OCI-LY7 (cell line): ENCODE results near the gene ANO10. TPM values are rescaled to one million over a fixed set of nuclear protein-coding genes. Genes with fewer than 3 reads are reported as not detected.

Experiments used
- BruUV-seq: library from RNA; stranded (reverse); fragments of 400-500 nt; replicated peaks from 2 replicates; lab custom pipeline; 2021; lab: Mats Ljungman, UMichigan
- CTCF ChIA-PET: fragments of 300-600 bp; sonication (Branson Sonifier 250); formaldehyde crosslinking; loops from one replicate; lab custom pipeline; 2022; ENCODE audit warnings: antibody characterized with exemption; ENCODE audit not compliant: unreplicated experiment; lab: Charles Lee
- POLR2A ChIA-PET: fragments of 300-600 bp; sonication (Branson Sonifier 250); formaldehyde crosslinking; loops from one replicate; lab custom pipeline; 2022; ENCODE audit warnings: antibody characterized with exemption; lab: Charles Lee
- DNase-seq: peaks from one replicate; pipeline ENCODE4 v3.0.0-alpha.2; 2015; ENCODE audit warnings: low spot score
- H2AFZ ChIP-seq: fragments of 200-600 bp; sonication (generic), shearing (Covaris generic); 2 replicates; pipeline ENCODE4 v1.6.1; 2014; ENCODE audit warnings: mild to moderate bottlenecking, antibody characterized with exemption, low read length, moderate library complexity
- H3K27ac ChIP-seq: fragments of 200-600 bp; sonication (generic); 2 replicates; pipeline ENCODE4 v1.5.1; 2014; ENCODE audit warnings: mixed run types, low read depth, mild to moderate bottlenecking, moderate library complexity, low read length, inconsistent platforms; ENCODE audit not compliant: poor library complexity, severe bottlenecking
- H3K36me3 ChIP-seq: fragments of 200-600 bp; sonication (generic); 2 replicates; pipeline ENCODE4 v1.6.1; 2014; ENCODE audit warnings: mild to moderate bottlenecking, antibody characterized with exemption, low read length, moderate library complexity, mixed read lengths; ENCODE audit not compliant: insufficient read depth
- H3K4me1 ChIP-seq: fragments of 200-600 bp; sonication (generic); 2 replicates; pipeline ENCODE4 v1.5.1; 2014; ENCODE audit warnings: mild to moderate bottlenecking, low read length; ENCODE audit not compliant: insufficient read depth, poor library complexity, severe bottlenecking
- H3K4me2 ChIP-seq: fragments of 200-600 bp; sonication (generic); 2 replicates; pipeline ENCODE4 v1.6.1; 2014; ENCODE audit warnings: mild to moderate bottlenecking, low read length
- H3K4me3 ChIP-seq: fragments of 200-600 bp; sonication (generic); 2 replicates; pipeline ENCODE4 v1.5.1; 2014; ENCODE audit warnings: mild to moderate bottlenecking, low read depth, low read length; ENCODE audit not compliant: poor library complexity, severe bottlenecking
- H3K79me2 ChIP-seq: fragments of 200-600 bp; sonication (generic); 2 replicates; pipeline ENCODE4 v1.6.1; 2016; ENCODE audit warnings: low read depth, mild to moderate bottlenecking, low read length, moderate library complexity, mixed read lengths; ENCODE audit not compliant: insufficient read depth
- H3K9me2 ChIP-seq: fragments of 200-600 bp; sonication (generic); 2 replicates; pipeline ENCODE4 v1.6.1; 2016; ENCODE audit warnings: mild to moderate bottlenecking, low read length, mixed read lengths; ENCODE audit not compliant: insufficient read depth
- H3K9me3 ChIP-seq: fragments of 200-600 bp; sonication (generic); 2 replicates; pipeline ENCODE4 v1.6.1; 2014; ENCODE audit warnings: mild to moderate bottlenecking, mixed run types, low read length, mixed read lengths
- H4K20me1 ChIP-seq: fragments of 200-600 bp; sonication (generic); 2 replicates; pipeline ENCODE4 v1.6.1; 2014; ENCODE audit warnings: mild to moderate bottlenecking, antibody characterized with exemption, low read length, moderate library complexity, mixed read lengths; ENCODE audit not compliant: insufficient read depth
- EZH2phosphoT487 ChIP-seq: fragments of 200-600 bp; sonication (generic); IDR thresholded peaks from 2 replicates; pipeline ENCODE4 v1.6.1; 2018; ENCODE audit warnings: low read depth, borderline replicate concordance, mild to moderate bottlenecking, mixed run types, antibody characterized with exemption, low read length, moderate library complexity, mixed read lengths
- intact Hi-C: fragments of 100-400 bp; cut with micrococcal nuclease; formaldehyde crosslinking; loops from one replicate; pipeline ENCODE4 v1.10.0; 2022; ENCODE audit not compliant: unreplicated experiment
- total RNA-seq, 2 experiments: library from RNA; depleted of rRNA in 1 of 2; stranded (reverse); fragments of >200 nt in 1 of 2; shearing (Covaris generic) in 1 of 2; gene quantifications; 2 replicates each; pipeline ENCODE4 v1.2.3, GENCODE V29; 2014 to 2022
- TF ChIP-seq, protein P1 (sequence below): fragments of 200-600 bp; sonication (generic); conservative IDR thresholded peaks from 2 replicates; pipeline ENCODE4 v1.5.1; 2014; ENCODE audit warnings: mild to moderate bottlenecking, antibody characterized with exemption, low read length, moderate library complexity, mixed read lengths

ANO10 gene
- total RNA-seq, 2 experiments from 2014 or later: 2.2 to 5.8 TPM

DNA sequence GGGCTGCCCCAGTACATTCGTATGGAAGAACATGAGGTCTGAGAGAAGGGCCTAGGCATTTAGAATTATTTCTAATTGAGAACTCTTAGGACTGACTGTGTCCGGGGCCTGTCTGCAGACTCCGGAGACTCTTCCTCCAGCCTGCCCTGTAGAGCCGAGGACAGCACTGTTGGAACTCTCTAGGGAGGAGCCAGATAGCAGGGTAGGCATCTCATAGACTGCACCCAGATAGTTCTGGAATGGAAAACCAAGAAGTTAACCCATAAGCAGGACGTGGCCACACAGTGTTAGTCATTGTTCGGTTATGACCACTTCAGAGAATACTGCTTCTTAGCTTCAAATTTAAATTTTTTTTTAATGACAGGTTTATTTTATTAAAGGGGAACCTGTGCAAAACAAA is 275.9 kb downstream of the ANO10 start:
- H3K4me1 ChIP-seq: no peaks in the 10 kb centered on the region
- BruUV-seq: no TSS peak
- POLR2A ChIA-PET: interaction anchor here (1.6 kb wide), 1 partner anchor 13 kb away, joined by 6 read pairs; no protein-coding TSS in a partner anchor
- H3K9me3 ChIP-seq: no peaks in the 10 kb centered on the region
- H3K4me2 ChIP-seq: no peak overlapping the region
- H3K27ac ChIP-seq: no peak overlapping the region
- no peak for TF ChIP-seq EZH2phosphoT487
- TF ChIP-seq, protein P1, sequence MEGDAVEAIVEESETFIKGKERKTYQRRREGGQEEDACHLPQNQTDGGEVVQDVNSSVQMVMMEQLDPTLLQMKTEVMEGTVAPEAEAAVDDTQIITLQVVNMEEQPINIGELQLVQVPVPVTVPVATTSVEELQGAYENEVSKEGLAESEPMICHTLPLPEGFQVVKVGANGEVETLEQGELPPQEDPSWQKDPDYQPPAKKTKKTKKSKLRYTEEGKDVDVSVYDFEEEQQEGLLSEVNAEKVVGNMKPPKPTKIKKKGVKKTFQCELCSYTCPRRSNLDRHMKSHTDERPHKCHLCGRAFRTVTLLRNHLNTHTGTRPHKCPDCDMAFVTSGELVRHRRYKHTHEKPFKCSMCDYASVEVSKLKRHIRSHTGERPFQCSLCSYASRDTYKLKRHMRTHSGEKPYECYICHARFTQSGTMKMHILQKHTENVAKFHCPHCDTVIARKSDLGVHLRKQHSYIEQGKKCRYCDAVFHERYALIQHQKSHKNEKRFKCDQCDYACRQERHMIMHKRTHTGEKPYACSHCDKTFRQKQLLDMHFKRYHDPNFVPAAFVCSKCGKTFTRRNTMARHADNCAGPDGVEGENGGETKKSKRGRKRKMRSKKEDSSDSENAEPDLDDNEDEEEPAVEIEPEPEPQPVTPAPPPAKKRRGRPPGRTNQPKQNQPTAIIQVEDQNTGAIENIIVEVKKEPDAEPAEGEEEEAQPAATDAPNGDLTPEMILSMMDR: no peak
- H3K36me3 ChIP-seq: peaks cover 78% of the 10 kb centered on the region
- CTCF ChIA-PET: no interaction called here
- no peaks in the 10 kb centered on the region for H4K20me1 ChIP-seq
- H2AFZ ChIP-seq: no peak overlapping the region
- intact Hi-C loops: no loop called here
- no peak overlapping the region for H3K4me3 ChIP-seq
- no peaks in the 10 kb centered on the region for H3K79me2 ChIP-seq
- DNase-seq: no peak
- no peaks in the 10 kb centered on the region for H3K9me2 ChIP-seq

DNA sequence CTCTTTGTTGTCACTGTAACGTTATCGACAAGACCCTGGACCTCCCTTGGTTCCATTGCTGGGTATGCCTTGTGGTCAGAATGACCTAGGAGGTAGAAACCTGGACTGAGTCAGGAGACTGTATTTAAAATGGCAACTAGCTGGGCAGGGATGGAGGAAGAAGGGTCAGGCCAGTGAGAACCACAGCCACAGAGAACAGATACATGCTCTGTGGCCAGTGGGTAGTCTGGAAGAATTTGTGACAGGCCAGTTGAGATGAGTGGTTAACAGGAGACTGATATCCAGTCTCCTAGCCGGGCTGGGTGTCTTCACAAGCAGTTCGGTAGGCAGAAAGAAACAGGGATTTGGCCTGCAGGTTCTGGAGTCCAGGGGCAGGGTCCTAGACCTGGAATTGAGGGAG is 276.6 kb downstream of the ANO10 start:
- no peak for TF ChIP-seq EZH2phosphoT487
- TF ChIP-seq, protein P1: no peak
- BruUV-seq: no TSS peak
- Histone ChIP-seq H3K4me3 (no peak overlapping the region), H4K20me1 (no peaks in the 10 kb centered on the region), H3K27ac (no peak overlapping the region), H3K9me2 (no peaks in the 10 kb centered on the region), H3K9me3 (no peaks in the 10 kb centered on the region), H3K4me1 (no peaks in the 10 kb centered on the region), H3K79me2 (no peaks in the 10 kb centered on the region), H3K36me3 (peaks cover 78% of the 10 kb centered on the region), H2AFZ (no peak overlapping the region), H3K4me2 (no peak overlapping the region)
- ChIA-PET POLR2A (interaction anchor here (1.6 kb wide), 1 partner anchor 12 kb away, joined by 6 read pairs; no protein-coding TSS in a partner anchor), CTCF (no interaction called here)
- no peak for DNase-seq
- intact Hi-C loops: no loop called here

DNA sequence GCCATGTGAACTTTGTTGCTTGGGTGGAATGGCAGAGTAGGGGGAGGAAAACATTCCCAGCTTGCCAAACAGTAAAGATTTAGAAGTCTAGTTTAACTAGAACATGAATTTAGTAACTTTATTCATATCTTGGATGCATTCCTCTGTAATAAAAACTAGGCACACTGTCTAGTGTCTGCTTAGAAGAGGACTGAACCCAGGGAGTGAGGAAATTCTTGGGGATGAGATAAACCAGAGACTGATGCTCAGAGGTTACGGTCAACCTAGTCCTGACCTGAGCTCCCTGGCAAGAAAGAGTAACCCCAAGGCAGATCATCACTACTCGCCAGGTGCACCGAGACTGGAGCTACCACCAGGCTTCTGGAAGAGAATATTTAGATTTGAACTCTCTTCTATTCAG is 277.3 kb downstream of the ANO10 start:
- CTCF ChIA-PET: no interaction called here
- H3K9me2 ChIP-seq: no peaks in the 10 kb centered on the region
- H3K9me3 ChIP-seq: no peaks in the 10 kb centered on the region
- no peaks in the 10 kb centered on the region for H4K20me1 ChIP-seq
- H3K4me1 ChIP-seq: no peaks in the 10 kb centered on the region
- no peak overlapping the region for H3K27ac ChIP-seq
- peaks cover 78% of the 10 kb centered on the region for H3K36me3 ChIP-seq
- BruUV-seq: no TSS peak
- intact Hi-C loops: no loop called here
- H3K4me2 ChIP-seq: no peak overlapping the region
- no peak overlapping the region for H2AFZ ChIP-seq
- POLR2A ChIA-PET: interaction anchor here (1.6 kb wide), 1 partner anchor 11 kb away, joined by 6 read pairs; no protein-coding TSS in a partner anchor
- no peak for TF ChIP-seq EZH2phosphoT487
- TF ChIP-seq, protein P1: no peak
- no peaks in the 10 kb centered on the region for H3K79me2 ChIP-seq
- H3K4me3 ChIP-seq: no peak overlapping the region
- no peak for DNase-seq
